ENCODE measurements around the gene WDR1.

GRCh38 chr4:10058371-10058770, 58.2 kb downstream of the WDR1 start:
- TF ChIP-seq POLR2A (IDR thresholded peaks at IDR 0.05), result no peak
- TF ChIP-seq, protein P1, sequence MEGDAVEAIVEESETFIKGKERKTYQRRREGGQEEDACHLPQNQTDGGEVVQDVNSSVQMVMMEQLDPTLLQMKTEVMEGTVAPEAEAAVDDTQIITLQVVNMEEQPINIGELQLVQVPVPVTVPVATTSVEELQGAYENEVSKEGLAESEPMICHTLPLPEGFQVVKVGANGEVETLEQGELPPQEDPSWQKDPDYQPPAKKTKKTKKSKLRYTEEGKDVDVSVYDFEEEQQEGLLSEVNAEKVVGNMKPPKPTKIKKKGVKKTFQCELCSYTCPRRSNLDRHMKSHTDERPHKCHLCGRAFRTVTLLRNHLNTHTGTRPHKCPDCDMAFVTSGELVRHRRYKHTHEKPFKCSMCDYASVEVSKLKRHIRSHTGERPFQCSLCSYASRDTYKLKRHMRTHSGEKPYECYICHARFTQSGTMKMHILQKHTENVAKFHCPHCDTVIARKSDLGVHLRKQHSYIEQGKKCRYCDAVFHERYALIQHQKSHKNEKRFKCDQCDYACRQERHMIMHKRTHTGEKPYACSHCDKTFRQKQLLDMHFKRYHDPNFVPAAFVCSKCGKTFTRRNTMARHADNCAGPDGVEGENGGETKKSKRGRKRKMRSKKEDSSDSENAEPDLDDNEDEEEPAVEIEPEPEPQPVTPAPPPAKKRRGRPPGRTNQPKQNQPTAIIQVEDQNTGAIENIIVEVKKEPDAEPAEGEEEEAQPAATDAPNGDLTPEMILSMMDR (IDR thresholded peaks at IDR 0.05), result no peak

All from thyroid gland (tissue), 4 donors.